ENCODE results near the gene OR7G1.

OR7G1 gene

GRCh38 chr19:9115307-9115813 is at the start of gene OR7G1:
OR7G1 (minus strand) TSS chr19:9115763; CDS start chr19:9115763, 0 bp downstream.
- Histone ChIP-seq H3K4me1 (ENCODE audit: control insufficient read depth in 5 of 5, insufficient read depth in 5 of 5, low read length in 5 of 5) (no peaks in the 10 kb centered on the region), H3K9me3 (ENCODE audit: control insufficient read depth in 5 of 5, low read length in 5 of 5) (no peaks in the 10 kb centered on the region), H3K9ac (ENCODE audit: low read length in 5 of 5) (no peak within 1 kb of the TSS), H3K27ac (ENCODE audit: low read depth, low read length) (no peak within 1 kb of the TSS), H3K4me3 (ENCODE audit: low read depth in 1 of 5, low read length in 5 of 5) (no peak within 1 kb of the TSS), H3K27me3 (ENCODE audit: control insufficient read depth in 5 of 5, insufficient read depth in 4 of 5, low read length in 5 of 5) (peaks cover 0 to 4% (median 2%) of the 10 kb centered on the region in 5 donors), H3K36me3 (ENCODE audit: control insufficient read depth in 5 of 5, insufficient read depth in 5 of 5, low read length in 5 of 5) (no peaks in the 10 kb centered on the region)

- Histone ChIP-seq H3K36me3 (ENCODE audit: control insufficient read depth in 5 of 5, insufficient read depth in 5 of 5, low read length in 5 of 5) (peaks cover 0 to 48% (median 36%) of the 10 kb centered on the region in 5 donors), H3K4me1 (ENCODE audit: control insufficient read depth in 5 of 5, insufficient read depth in 5 of 5, low read length in 5 of 5) (peaks cover 0 to 10% (median 4%) of the 10 kb centered on the region in 5 donors), H3K9me3 (ENCODE audit: control insufficient read depth in 5 of 5, low read length in 5 of 5) (peaks cover 3 to 10% (median 5%) of the 10 kb centered on the region in 5 donors), H3K27ac (ENCODE audit: low read depth, low read length) (no peak overlapping the region), H3K4me3 (ENCODE audit: low read depth in 1 of 5, low read length in 5 of 5) (no peak overlapping the region), H3K9ac (ENCODE audit: low read length in 5 of 5) (no peak overlapping the region), H3K27me3 (ENCODE audit: control insufficient read depth in 5 of 5, insufficient read depth in 4 of 5, low read length in 5 of 5) (peaks cover 0 to 7% (median 0%) of the 10 kb centered on the region in 5 donors)
Measured at GRCh38 chr19:9165261-9165660, 49.7 kb upstream of the OR7G1 start.

DNA sequence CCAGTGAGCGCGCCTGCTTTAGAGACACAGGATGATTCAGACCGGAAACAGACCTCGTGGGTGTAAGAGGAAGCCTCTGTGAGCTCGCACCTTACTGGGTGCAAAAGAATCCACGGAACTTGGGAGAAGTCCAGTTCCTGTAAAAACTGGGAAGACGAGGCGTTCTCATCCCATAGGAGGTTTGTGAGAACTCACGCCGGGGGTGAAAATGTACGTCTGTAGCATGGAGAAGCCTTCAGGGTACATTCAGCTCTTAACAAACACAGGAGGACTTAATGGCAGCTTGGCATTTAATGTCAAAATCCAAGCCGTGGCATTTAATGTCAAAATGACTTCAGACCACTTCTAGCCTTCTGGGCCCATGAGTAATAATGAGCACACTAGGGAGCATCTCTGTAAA is 45.9 kb upstream of the OR7G1 start:
- peaks cover 3 to 11% (median 5%) of the 10 kb centered on the region in 5 donors for H3K9me3 ChIP-seq (ENCODE audit: control insufficient read depth in 5 of 5, low read length in 5 of 5)
- H3K4me3 ChIP-seq (ENCODE audit: low read depth in 1 of 5, low read length in 5 of 5) = peak overlapping the region in 2 of 5 donors; percentile 17 to 30
- H3K36me3 ChIP-seq (ENCODE audit: control insufficient read depth in 5 of 5, insufficient read depth in 5 of 5, low read length in 5 of 5) = peaks cover 5 to 79% (median 71%) of the 10 kb centered on the region in 5 donors

DNA sequence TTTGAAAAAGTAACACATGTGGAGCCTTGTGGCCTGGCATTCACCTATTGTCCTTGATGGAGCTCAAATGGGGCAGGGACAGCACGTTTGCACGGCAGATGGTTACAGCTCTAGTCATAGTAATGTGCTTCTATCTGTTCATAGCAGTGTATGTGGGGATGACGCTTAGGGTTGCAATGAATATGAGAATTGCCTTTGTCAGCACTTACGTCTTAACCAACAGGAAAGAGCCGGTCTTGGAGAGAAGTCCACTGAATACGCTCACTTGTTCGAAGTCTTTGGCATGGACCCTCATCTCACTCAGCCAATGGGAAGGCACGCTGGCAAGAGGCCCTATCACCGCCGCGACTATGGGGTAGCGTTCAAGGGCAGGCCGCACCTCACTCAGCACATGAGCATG is 44.3 kb upstream of the OR7G1 start:
- Histone ChIP-seq H3K36me3 (ENCODE audit: control insufficient read depth in 5 of 5, insufficient read depth in 5 of 5, low read length in 5 of 5) (peaks cover 5 to 88% (median 76%) of the 10 kb centered on the region in 5 donors), H3K9me3 (ENCODE audit: control insufficient read depth in 5 of 5, low read length in 5 of 5) (peaks cover 3 to 13% (median 10%) of the 10 kb centered on the region in 5 donors)

More for the DNA sequence above, 45.9 kb upstream of the OR7G1 start:
- Histone ChIP-seq H3K9ac (ENCODE audit: low read length in 5 of 5) (no peak overlapping the region), H3K4me1 (ENCODE audit: control insufficient read depth in 5 of 5, insufficient read depth in 5 of 5, low read length in 5 of 5) (peaks cover 0 to 11% (median 0%) of the 10 kb centered on the region in 5 donors), H3K27ac (ENCODE audit: low read depth, low read length) (no peak overlapping the region), H3K27me3 (ENCODE audit: control insufficient read depth in 5 of 5, insufficient read depth in 4 of 5, low read length in 5 of 5) (peaks cover 0 to 7% (median 0%) of the 10 kb centered on the region in 5 donors)

GRCh38 chr19:9156304-9156703 is 40.7 kb upstream of the OR7G1 start:
- peaks cover 4 to 16% (median 10%) of the 10 kb centered on the region in 5 donors for H3K9me3 ChIP-seq (ENCODE audit: control insufficient read depth in 5 of 5, low read length in 5 of 5)
- H3K27me3 ChIP-seq (ENCODE audit: control insufficient read depth in 5 of 5, insufficient read depth in 4 of 5, low read length in 5 of 5) = peaks cover 0 to 7% (median 0%) of the 10 kb centered on the region in 5 donors
- peaks cover 0 to 11% (median 0%) of the 10 kb centered on the region in 5 donors for H3K4me1 ChIP-seq (ENCODE audit: control insufficient read depth in 5 of 5, insufficient read depth in 5 of 5, low read length in 5 of 5)
- H3K27ac ChIP-seq (ENCODE audit: low read depth, low read length) = no peak overlapping the region
- H3K4me3 ChIP-seq (ENCODE audit: low read depth in 1 of 5, low read length in 5 of 5) = no peak overlapping the region
- H3K9ac ChIP-seq (ENCODE audit: low read length in 5 of 5) = no peak overlapping the region
- peaks cover 5 to 69% (median 57%) of the 10 kb centered on the region in 5 donors for H3K36me3 ChIP-seq (ENCODE audit: control insufficient read depth in 5 of 5, insufficient read depth in 5 of 5, low read length in 5 of 5)

More for the DNA sequence above, 44.3 kb upstream of the OR7G1 start:
- H3K9ac ChIP-seq (ENCODE audit: low read length in 5 of 5) = peak overlapping the region in 1 of 5 donors; percentile 95
- no peak overlapping the region for H3K4me3 ChIP-seq (ENCODE audit: low read depth in 1 of 5, low read length in 5 of 5)
- H3K27me3 ChIP-seq (ENCODE audit: control insufficient read depth in 5 of 5, insufficient read depth in 4 of 5, low read length in 5 of 5) = peaks cover 0 to 7% (median 0%) of the 10 kb centered on the region in 5 donors
- H3K27ac ChIP-seq (ENCODE audit: low read depth, low read length) = no peak overlapping the region
- H3K4me1 ChIP-seq (ENCODE audit: control insufficient read depth in 5 of 5, insufficient read depth in 5 of 5, low read length in 5 of 5) = peaks cover 0 to 11% (median 0%) of the 10 kb centered on the region in 5 donors

DNA sequence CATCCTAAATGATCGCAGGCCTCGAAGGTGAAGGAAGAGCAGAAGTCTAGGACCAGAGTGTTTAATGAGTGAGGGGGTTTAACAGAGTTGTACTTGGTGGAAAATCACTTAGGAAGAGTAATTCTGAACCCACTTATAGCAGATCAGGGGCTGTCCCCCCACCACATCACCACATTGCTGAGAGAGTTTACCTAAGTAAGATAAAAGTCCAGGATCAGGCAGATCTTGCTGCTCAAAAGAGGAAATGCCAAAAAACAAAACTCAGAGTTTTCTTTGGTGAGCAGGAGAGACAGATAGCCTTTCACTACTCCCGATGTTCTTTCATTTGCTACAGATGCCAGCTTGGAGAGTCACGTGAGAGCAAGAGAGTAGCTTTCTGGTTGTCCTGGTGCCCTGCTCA is 40.0 kb upstream of the OR7G1 start:
- Histone ChIP-seq H3K9ac (ENCODE audit: low read length in 5 of 5) (no peak overlapping the region), H3K27ac (ENCODE audit: low read depth, low read length) (no peak overlapping the region), H3K27me3 (ENCODE audit: control insufficient read depth in 5 of 5, insufficient read depth in 4 of 5, low read length in 5 of 5) (peaks cover 0 to 3% (median 0%) of the 10 kb centered on the region in 5 donors), H3K4me1 (ENCODE audit: control insufficient read depth in 5 of 5, insufficient read depth in 5 of 5, low read length in 5 of 5) (peaks cover 0 to 5% (median 0%) of the 10 kb centered on the region in 5 donors), H3K4me3 (ENCODE audit: low read depth in 1 of 5, low read length in 5 of 5) (no peak overlapping the region), H3K9me3 (ENCODE audit: control insufficient read depth in 5 of 5, low read length in 5 of 5) (peaks cover under 1 to 14% (median 7%) of the 10 kb centered on the region in 5 donors), H3K36me3 (ENCODE audit: control insufficient read depth in 5 of 5, insufficient read depth in 5 of 5, low read length in 5 of 5) (peaks cover 5 to 62% (median 50%) of the 10 kb centered on the region in 5 donors)

DNA sequence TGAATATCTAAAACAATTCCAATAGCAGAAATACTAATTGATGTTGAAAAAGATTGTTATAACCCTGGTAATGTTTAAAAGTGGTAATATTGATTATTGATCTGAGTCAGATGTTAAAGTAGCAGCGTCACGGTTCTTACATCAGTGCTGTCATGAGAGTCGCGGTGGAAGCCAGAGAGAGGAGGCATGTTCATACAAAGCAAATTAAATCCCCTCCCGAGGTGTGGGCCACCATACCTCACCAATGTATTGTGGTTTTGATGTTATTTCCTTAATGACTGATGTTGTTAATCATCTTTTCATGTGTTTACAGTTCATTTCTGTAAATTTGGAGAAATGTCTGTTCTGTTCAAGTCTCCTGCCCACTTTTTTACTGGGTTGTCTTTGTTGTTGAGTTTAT is 35.8 kb upstream of the OR7G1 start:
- Histone ChIP-seq H3K9me3 (ENCODE audit: control insufficient read depth in 5 of 5, low read length in 5 of 5) (peaks cover 0 to 11% (median 7%) of the 10 kb centered on the region in 5 donors), H3K4me1 (ENCODE audit: control insufficient read depth in 5 of 5, insufficient read depth in 5 of 5, low read length in 5 of 5) (peaks cover 0 to 6% (median 0%) of the 10 kb centered on the region in 5 donors), H3K36me3 (ENCODE audit: control insufficient read depth in 5 of 5, insufficient read depth in 5 of 5, low read length in 5 of 5) (peaks cover 0 to 30% (median 16%) of the 10 kb centered on the region in 5 donors)

GRCh38 chr19:9150650-9151049 is 35.1 kb upstream of the OR7G1 start:
- H3K4me3 ChIP-seq (ENCODE audit: low read depth in 1 of 5, low read length in 5 of 5) = no peak overlapping the region
- H3K4me1 ChIP-seq (ENCODE audit: control insufficient read depth in 5 of 5, insufficient read depth in 5 of 5, low read length in 5 of 5) = peaks cover 0 to 6% (median 0%) of the 10 kb centered on the region in 5 donors
- peaks cover 0 to 23% (median 11%) of the 10 kb centered on the region in 5 donors for H3K36me3 ChIP-seq (ENCODE audit: control insufficient read depth in 5 of 5, insufficient read depth in 5 of 5, low read length in 5 of 5)
- no peaks in the 10 kb centered on the region for H3K27me3 ChIP-seq (ENCODE audit: control insufficient read depth in 5 of 5, insufficient read depth in 4 of 5, low read length in 5 of 5)
- H3K27ac ChIP-seq (ENCODE audit: low read depth, low read length) = no peak overlapping the region
- H3K9ac ChIP-seq (ENCODE audit: low read length in 5 of 5) = no peak overlapping the region
- H3K9me3 ChIP-seq (ENCODE audit: control insufficient read depth in 5 of 5, low read length in 5 of 5) = peaks cover 0 to 11% (median 7%) of the 10 kb centered on the region in 5 donors

More for the DNA sequence above, 35.8 kb upstream of the OR7G1 start:
- no peak overlapping the region for H3K27ac ChIP-seq (ENCODE audit: low read depth, low read length)
- no peak overlapping the region for H3K4me3 ChIP-seq (ENCODE audit: low read depth in 1 of 5, low read length in 5 of 5)
- H3K27me3 ChIP-seq (ENCODE audit: control insufficient read depth in 5 of 5, insufficient read depth in 4 of 5, low read length in 5 of 5) = no peaks in the 10 kb centered on the region
- H3K9ac ChIP-seq (ENCODE audit: low read length in 5 of 5) = no peak overlapping the region

DNA sequence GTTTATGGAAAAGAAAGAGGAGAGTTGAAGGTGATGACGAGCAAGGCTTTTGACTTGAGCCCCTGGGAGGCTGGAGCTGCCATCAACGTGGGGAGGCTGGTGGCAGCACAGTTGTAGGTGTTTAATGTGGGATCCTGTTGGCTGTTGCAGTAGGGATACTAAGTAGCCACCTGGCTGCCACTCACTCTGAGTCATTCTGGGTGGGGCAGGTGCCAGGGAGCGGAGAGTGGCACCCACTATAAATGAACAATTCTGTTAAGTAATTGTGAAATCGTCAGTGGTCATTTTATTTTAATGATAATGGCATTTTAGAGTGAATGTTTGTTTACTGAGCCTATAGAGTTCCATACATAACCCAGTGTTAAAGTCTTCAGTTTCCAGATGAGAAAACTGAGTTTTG is 34.4 kb upstream of the OR7G1 start:
- H3K27me3 ChIP-seq (ENCODE audit: control insufficient read depth in 5 of 5, insufficient read depth in 4 of 5, low read length in 5 of 5) = no peaks in the 10 kb centered on the region
- no peak overlapping the region for H3K9ac ChIP-seq (ENCODE audit: low read length in 5 of 5)
- no peak overlapping the region for H3K4me3 ChIP-seq (ENCODE audit: low read depth in 1 of 5, low read length in 5 of 5)
- peaks cover 0 to 6% (median 0%) of the 10 kb centered on the region in 5 donors for H3K4me1 ChIP-seq (ENCODE audit: control insufficient read depth in 5 of 5, insufficient read depth in 5 of 5, low read length in 5 of 5)
- peaks cover 0 to 17% (median 9%) of the 10 kb centered on the region in 5 donors for H3K9me3 ChIP-seq (ENCODE audit: control insufficient read depth in 5 of 5, low read length in 5 of 5)
- peaks cover 0 to 22% (median 11%) of the 10 kb centered on the region in 5 donors for H3K36me3 ChIP-seq (ENCODE audit: control insufficient read depth in 5 of 5, insufficient read depth in 5 of 5, low read length in 5 of 5)
- no peak overlapping the region for H3K27ac ChIP-seq (ENCODE audit: low read depth, low read length)

DNA sequence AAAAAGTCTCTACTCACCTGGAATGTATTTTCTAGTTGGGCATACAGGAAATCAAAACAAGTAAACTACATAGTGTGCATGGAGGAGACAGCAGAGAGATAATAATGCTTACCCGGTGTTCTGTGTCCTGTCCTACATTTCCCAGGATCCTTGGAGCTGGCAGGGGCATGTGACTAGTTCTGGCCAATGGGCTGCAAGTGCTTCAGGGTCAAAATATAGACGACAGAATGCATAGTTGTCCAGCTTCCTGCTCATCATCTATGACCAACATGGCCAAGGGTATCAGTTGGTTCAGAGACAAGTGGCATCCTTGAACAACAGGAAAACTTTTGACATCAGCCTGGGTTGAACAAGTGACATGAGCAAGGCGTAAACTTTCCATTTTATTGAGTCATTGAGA is 33.1 kb upstream of the OR7G1 start:
- peaks cover 0 to 6% (median 0%) of the 10 kb centered on the region in 5 donors for H3K4me1 ChIP-seq (ENCODE audit: control insufficient read depth in 5 of 5, insufficient read depth in 5 of 5, low read length in 5 of 5)
- no peak overlapping the region for H3K4me3 ChIP-seq (ENCODE audit: low read depth in 1 of 5, low read length in 5 of 5)
- H3K9me3 ChIP-seq (ENCODE audit: control insufficient read depth in 5 of 5, low read length in 5 of 5) = peaks cover 3 to 19% (median 13%) of the 10 kb centered on the region in 5 donors
- no peak overlapping the region for H3K9ac ChIP-seq (ENCODE audit: low read length in 5 of 5)
- H3K36me3 ChIP-seq (ENCODE audit: control insufficient read depth in 5 of 5, insufficient read depth in 5 of 5, low read length in 5 of 5) = peaks cover 0 to 22% (median 11%) of the 10 kb centered on the region in 5 donors
- H3K27me3 ChIP-seq (ENCODE audit: control insufficient read depth in 5 of 5, insufficient read depth in 4 of 5, low read length in 5 of 5) = no peaks in the 10 kb centered on the region
- no peak overlapping the region for H3K27ac ChIP-seq (ENCODE audit: low read depth, low read length)

All from subcutaneous abdominal adipose tissue (tissue), 5 donors.